OCI-LY1 (cell line): Measurements from ENCODE around the gene POLG2.
A peak's percentile ranks its signal among the peaks of the same experiment; 100 is the strongest.

Experiments used
- H2AFZ ChIP-seq: fragments of 200-600 bp; sonication (generic), shearing (Covaris generic); 2 replicates; pipeline ENCODE4 v1.6.0; 2014; ENCODE audit warnings: antibody characterized with exemption, mild to moderate bottlenecking, low read length
- H3F3A ChIP-seq: fragments of 200-600 bp; sonication (generic), shearing (Covaris generic); 2 replicates; pipeline ENCODE4 v1.6.0; 2014; ENCODE audit warnings: mild to moderate bottlenecking, antibody characterized with exemption, low read length, moderate library complexity; ENCODE audit not compliant: insufficient read depth
- H3K27ac ChIP-seq: fragments of 200-600 bp; sonication (generic); 2 replicates; pipeline ENCODE4 v1.5.1; 2014; ENCODE audit warnings: low read length, mixed run types, mild to moderate bottlenecking, low read depth; ENCODE audit not compliant: poor library complexity, severe bottlenecking
- H3K27me3 ChIP-seq: fragments of 200-600 bp; sonication (generic); 2 replicates; pipeline ENCODE4 v1.6.0; 2014; ENCODE audit warnings: antibody characterized with exemption, mild to moderate bottlenecking, low read length, moderate library complexity; ENCODE audit not compliant: insufficient read depth
- H3K36me3 ChIP-seq: fragments of 200-600 bp; sonication (generic); 2 replicates; pipeline ENCODE4 v1.6.1; 2014; ENCODE audit warnings: mild to moderate bottlenecking, antibody characterized with exemption, low read length, moderate library complexity, mixed read lengths; ENCODE audit not compliant: insufficient read depth
- H3K4me1 ChIP-seq: fragments of 200-600 bp; sonication (generic); 2 replicates; pipeline ENCODE4 v1.5.1; 2014; ENCODE audit warnings: mild to moderate bottlenecking, low read length, moderate library complexity; ENCODE audit not compliant: insufficient read depth, severe bottlenecking
- H3K4me2 ChIP-seq: fragments of 200-600 bp; sonication (generic), shearing (Covaris generic); 2 replicates; pipeline ENCODE4 v1.6.1; 2014; ENCODE audit warnings: low read length
- H3K4me3 ChIP-seq: fragments of 200-600 bp; sonication (generic); 2 replicates; pipeline ENCODE4 v1.5.1; 2014; ENCODE audit warnings: low read length, low read depth, mild to moderate bottlenecking, mixed read lengths; ENCODE audit not compliant: poor library complexity, severe bottlenecking
- H3K79me2 ChIP-seq: fragments of 200-600 bp; shearing (Covaris generic); 2 replicates; pipeline ENCODE4 v1.6.1; 2016; ENCODE audit warnings: mixed run types, low read length, mixed read lengths; ENCODE audit not compliant: insufficient read depth
- H3K9ac ChIP-seq: fragments of 200-600 bp; sonication (generic), shearing (Covaris generic); 2 replicates; pipeline ENCODE4 v1.6.1; 2014; ENCODE audit warnings: mild to moderate bottlenecking, low read length, mixed read lengths
- H3K9me2 ChIP-seq: fragments of 200-600 bp; sonication (generic), shearing (Covaris generic); 2 replicates; pipeline ENCODE4 v1.6.1; 2014; ENCODE audit warnings: low read depth, mild to moderate bottlenecking, low read length, mixed read lengths
- H3K9me3 ChIP-seq: fragments of 200-600 bp; shearing (Covaris generic); 2 replicates; pipeline ENCODE4 v1.6.1; 2014; ENCODE audit warnings: low read length, mixed read lengths
- H4K20me1 ChIP-seq: fragments of 200-600 bp; sonication (generic), shearing (Covaris generic); 2 replicates; pipeline ENCODE4 v1.6.0; 2016; ENCODE audit warnings: mild to moderate bottlenecking, low read length; ENCODE audit not compliant: insufficient read depth
- CTCF ChIP-seq: fragments of 200-600 bp; sonication (generic), shearing (Covaris generic); IDR thresholded peaks from 2 replicates; pipeline ENCODE4 v1.5.1; 2017; ENCODE audit warnings: mild to moderate bottlenecking, antibody characterized with exemption, low read length, moderate library complexity, mixed read lengths
- EZH2 ChIP-seq: fragments of 200-600 bp; sonication (generic), shearing (Covaris generic); IDR thresholded peaks from 2 replicates; pipeline ENCODE4 v1.8.0; 2017; ENCODE audit warnings: borderline replicate concordance, mixed run types, mild to moderate bottlenecking, antibody characterized with exemption, low read length, moderate library complexity, mixed read lengths

Gene POLG2

DNA sequence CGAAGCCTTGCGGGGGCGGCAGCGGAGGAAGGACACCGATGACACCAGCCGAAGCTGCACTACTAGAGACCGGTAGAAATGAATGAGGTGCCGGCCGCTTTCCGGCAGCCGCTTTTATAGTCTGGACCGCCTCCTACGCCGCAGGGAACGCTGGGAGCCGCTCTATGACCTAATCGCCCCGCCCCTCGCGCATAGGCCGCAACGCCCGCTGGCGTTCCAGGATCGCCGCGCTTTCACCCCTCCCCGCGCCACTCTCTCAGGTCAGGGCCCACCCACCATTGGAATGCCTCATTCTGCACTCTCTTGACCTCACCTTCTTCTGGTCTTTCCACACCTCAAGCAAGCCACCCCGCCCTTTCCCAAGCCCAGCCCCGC lies 9.3 kb upstream of the POLG2 start, which contains the start of gene DDX5:
DDX5 (minus strand) TSS at position 89 of the 375 bp plus-strand sequence. CDS start 170 bp downstream, outside the sequence.
- Histone ChIP-seq H4K20me1 (peaks cover 10% of the 10 kb centered on the region; the same call in 1 of the 2 replicates), H3K36me3 (peaks cover 72% of the 10 kb centered on the region), H2AFZ (no peak within 1 kb of the TSS), H3K9ac (peak within 1 kb of the TSS; percentile 99), H3F3A (peaks cover 14% of the 10 kb centered on the region; the same call in 1 of the 2 replicates), H3K9me2 (no peaks in the 10 kb centered on the region), H3K4me2 (peak within 1 kb of the TSS; percentile 89), H3K4me3 (peak within 1 kb of the TSS; percentile 87), H3K27ac (peak within 1 kb of the TSS; percentile 91), H3K79me2 (peaks cover 33% of the 10 kb centered on the region), H3K27me3 (no peaks in the 10 kb centered on the region), H3K4me1 (peaks cover 45% of the 10 kb centered on the region), H3K9me3 (no peaks in the 10 kb centered on the region)
- no peak for TF ChIP-seq CTCF
- no peak for TF ChIP-seq EZH2

DNA sequence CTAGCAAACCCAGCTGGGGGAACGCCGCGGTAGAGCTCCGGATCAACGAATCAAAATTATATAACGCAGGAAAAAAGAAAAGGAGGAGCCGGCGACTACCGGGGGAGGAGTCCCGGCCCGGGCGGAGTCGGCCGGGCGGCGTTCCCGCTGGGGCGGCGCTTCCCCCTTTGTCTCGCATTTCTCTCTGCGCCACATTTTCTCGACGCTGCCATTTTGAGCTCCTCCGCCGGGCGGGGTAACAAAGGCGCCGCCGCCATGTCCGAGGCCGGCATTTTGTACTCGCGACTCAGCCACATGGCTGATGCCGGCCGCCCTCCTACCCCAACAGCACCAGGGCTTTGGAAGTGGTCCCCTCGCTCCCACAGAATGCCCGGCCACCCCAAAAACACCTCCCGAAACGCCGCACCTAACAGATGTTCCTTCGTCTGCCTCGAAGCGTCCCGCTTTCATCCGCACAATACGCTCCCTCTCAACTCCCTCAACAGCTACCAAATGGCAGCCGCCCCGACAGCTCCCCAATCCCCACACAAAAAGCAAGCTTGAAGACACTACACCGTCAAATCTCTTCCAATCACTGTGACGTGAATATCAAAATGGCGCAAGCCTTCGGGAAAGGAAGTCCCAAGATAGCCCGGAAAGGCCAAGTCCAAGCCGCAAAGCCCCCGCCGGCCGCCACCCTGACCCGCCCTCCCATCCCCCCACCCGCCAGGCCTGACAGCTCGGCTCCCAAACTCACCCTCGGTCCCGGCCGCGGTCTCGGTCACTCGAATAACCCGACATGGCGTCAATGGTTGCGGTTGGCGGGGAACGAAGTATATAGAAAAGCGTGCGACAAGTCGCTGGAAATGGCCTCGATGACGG lies 8.7 kb upstream of the POLG2 start:
- Histone ChIP-seq H3K4me2 (peak overlapping the region; percentile 89), H2AFZ (no peak overlapping the region), H3K9ac (peak overlapping the region; percentile 99), H3K27me3 (no peaks in the 10 kb centered on the region), H3K27ac (peak overlapping the region; percentile 91), H3K4me3 (peak overlapping the region; percentile 87), H3F3A (peaks cover 15% of the 10 kb centered on the region), H3K9me3 (no peaks in the 10 kb centered on the region), H3K79me2 (peaks cover 33% of the 10 kb centered on the region), H3K9me2 (no peaks in the 10 kb centered on the region), H3K36me3 (peaks cover 75% of the 10 kb centered on the region), H3K4me1 (peaks cover 51% of the 10 kb centered on the region), H4K20me1 (peaks cover 10% of the 10 kb centered on the region; the same call in 1 of the 2 replicates)
- TF ChIP-seq EZH2 = no peak
- TF ChIP-seq CTCF = no peak

GRCh38 chr17:64504769-64505339 lies 8.0 kb upstream of the POLG2 start:
- TF ChIP-seq CTCF = no peak
- no peak for TF ChIP-seq EZH2
- Histone ChIP-seq H3K9me2 (no peaks in the 10 kb centered on the region), H3K9me3 (no peaks in the 10 kb centered on the region), H2AFZ (no peak overlapping the region), H3K4me3 (peak overlapping the region; percentile 87), H3K27me3 (no peaks in the 10 kb centered on the region), H3K4me1 (peaks cover 59% of the 10 kb centered on the region), H3K79me2 (peaks cover 33% of the 10 kb centered on the region), H3K4me2 (peak overlapping the region; percentile 89), H3K36me3 (peaks cover 75% of the 10 kb centered on the region), H4K20me1 (peaks cover 10% of the 10 kb centered on the region; the same call in 1 of the 2 replicates), H3K27ac (peak overlapping the region; percentile 50), H3F3A (peaks cover 22% of the 10 kb centered on the region), H3K9ac (peak overlapping the region; percentile 99)
